OCI-LY3 (cell line): ENCODE results near the gene EIF2S1.

Source experiments
- H2AFZ ChIP-seq: fragments of 200-600, 300-600 bp; shearing (Covaris generic); 2 replicates; pipeline ENCODE4 v1.6.0; 2014; ENCODE audit warnings: antibody characterized with exemption, low read depth, low read length
- H3K27ac ChIP-seq: fragments of 200-600, 300-600 bp; sonication (generic); 2 replicates; pipeline ENCODE4 v1.5.1; 2014; ENCODE audit warnings: mild to moderate bottlenecking, low read length, moderate library complexity, mixed read lengths
- H3K27me3 ChIP-seq: fragments of 200-600, 300-600 bp; sonication (generic); 2 replicates; pipeline ENCODE4 v1.6.1; 2014; ENCODE audit warnings: low read depth, low read length, mixed read lengths
- H3K36me3 ChIP-seq: fragments of 200-600, 300-600 bp; sonication (generic); replicated peaks from 2 replicates; pipeline ENCODE3; 2014; ENCODE audit warnings: low read depth, low read length, mixed read lengths
- H3K4me1 ChIP-seq: fragments of 300-600, 200-600 bp; sonication (generic); 2 replicates; pipeline ENCODE4 v1.6.1; 2014; ENCODE audit warnings: low read length, mixed read lengths
- H3K4me2 ChIP-seq: fragments of 200-600, 300-600 bp; sonication (generic); 2 replicates; pipeline ENCODE4 v1.6.1; 2014; ENCODE audit warnings: low read length, mixed read lengths
- H3K4me3 ChIP-seq: fragments of 300-600, 200-600 bp; sonication (generic); 2 replicates; pipeline ENCODE4 v1.5.1; 2014; ENCODE audit warnings: antibody characterized with exemption, mild to moderate bottlenecking, low read length, moderate library complexity
- H3K79me2 ChIP-seq: fragments of 300-600, 200-600 bp; shearing (Covaris generic); 2 replicates; pipeline ENCODE4 v1.6.1; 2014; ENCODE audit warnings: mild to moderate bottlenecking, low read length, mixed read lengths
- H3K9ac ChIP-seq: fragments of 300-600, 200-600 bp; shearing (Covaris generic); 2 replicates; pipeline ENCODE4 v1.6.0; 2014; ENCODE audit warnings: mild to moderate bottlenecking, low read length, moderate library complexity
- H3K9me3 ChIP-seq: fragments of 200-600, 300-600 bp; shearing (Covaris generic); 2 replicates; pipeline ENCODE4 v1.6.1; 2014; ENCODE audit warnings: low read length, mixed read lengths; ENCODE audit not compliant: insufficient read depth
- H4K20me1 ChIP-seq: fragments of 200-600, 300-600 bp; sonication (generic); 2 replicates; pipeline ENCODE4 v1.6.1; 2016; ENCODE audit warnings: low read length, mixed read lengths; ENCODE audit not compliant: insufficient read depth
- CTCF ChIP-seq: fragments of 200-600, 300-600 bp; sonication (generic); IDR thresholded peaks from 2 replicates; pipeline ENCODE4 v1.5.1; 2014; ENCODE audit warnings: antibody characterized with exemption, low read length, low read depth
- EZH2phosphoT487 ChIP-seq: fragments of 200-600 bp; shearing (Covaris generic); IDR thresholded peaks from 2 replicates; pipeline ENCODE4 v1.6.1; 2018; ENCODE audit warnings: antibody characterized with exemption, mixed run types, low read depth

EIF2S1 gene

GRCh38 chr14:67416085-67416484, 56.0 kb downstream of the EIF2S1 start:
- peaks cover 13% of the 10 kb centered on the region for H3K27me3 ChIP-seq
- no peaks in the 10 kb centered on the region for H3K36me3 ChIP-seq
- H3K4me1 ChIP-seq, result peaks cover 16% of the 10 kb centered on the region
- H2AFZ ChIP-seq, result no peak overlapping the region
- no peak overlapping the region for H3K27ac ChIP-seq
- peak overlapping the region; percentile 63 for H3K4me2 ChIP-seq
- TF ChIP-seq CTCF (no peak), EZH2phosphoT487 (no peak)
- H3K9ac ChIP-seq, result no peak overlapping the region
- no peaks in the 10 kb centered on the region for H4K20me1 ChIP-seq
- peak overlapping the region; percentile 37; the same call in 1 of the 2 replicates for H3K4me3 ChIP-seq
- H3K79me2 ChIP-seq, result no peaks in the 10 kb centered on the region
- H3K9me3 ChIP-seq, result no peaks in the 10 kb centered on the region

DNA sequence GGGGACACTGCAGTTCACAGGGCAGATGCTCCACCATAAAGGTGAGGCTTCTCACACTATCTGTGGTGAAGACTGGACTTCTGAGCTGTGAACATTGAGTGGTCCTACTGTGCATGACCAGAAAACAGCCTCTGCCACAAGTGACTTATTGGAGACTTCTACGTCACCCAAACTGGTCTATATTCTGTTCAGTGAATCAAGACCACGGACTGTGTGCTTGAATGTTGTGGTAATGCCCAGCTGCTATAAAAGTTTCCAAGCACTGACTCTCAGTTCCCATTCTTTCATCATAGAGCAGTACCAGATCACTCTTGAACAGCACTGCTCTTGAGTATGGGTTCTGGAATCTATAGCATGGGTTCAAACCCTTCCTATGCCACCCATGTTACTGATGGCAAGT, 56.7 kb downstream of the EIF2S1 start:
- H3K79me2 ChIP-seq, result no peaks in the 10 kb centered on the region
- H3K4me3 ChIP-seq, result peak overlapping the region; percentile 37; the same call in 1 of the 2 replicates
- H3K9me3 ChIP-seq, result no peaks in the 10 kb centered on the region
- H3K27ac ChIP-seq, result no peak overlapping the region
- no peaks in the 10 kb centered on the region for H4K20me1 ChIP-seq
- H3K4me2 ChIP-seq, result peak overlapping the region; percentile 63
- H3K4me1 ChIP-seq, result peaks cover 16% of the 10 kb centered on the region
- H3K27me3 ChIP-seq, result peaks cover 13% of the 10 kb centered on the region
- no peak overlapping the region for H2AFZ ChIP-seq
- H3K36me3 ChIP-seq, result no peaks in the 10 kb centered on the region
- TF ChIP-seq EZH2phosphoT487 (no peak), CTCF (no peak)
- H3K9ac ChIP-seq, result no peak overlapping the region

- no peak for TF ChIP-seq EZH2phosphoT487
- TF ChIP-seq CTCF, result no peak
- Histone ChIP-seq H3K36me3 (no peaks in the 10 kb centered on the region), H2AFZ (no peak overlapping the region), H3K9ac (no peak overlapping the region), H3K4me1 (peaks cover 16% of the 10 kb centered on the region), H3K79me2 (no peaks in the 10 kb centered on the region), H4K20me1 (no peaks in the 10 kb centered on the region), H3K9me3 (no peaks in the 10 kb centered on the region), H3K4me2 (no peak overlapping the region), H3K4me3 (no peak overlapping the region), H3K27ac (no peak overlapping the region), H3K27me3 (peaks cover 13% of the 10 kb centered on the region)
These were observed 57.5 kb downstream of the EIF2S1 start for GRCh38 chr14:67417633-67418032.

GRCh38 chr14:67418401-67419191, 58.5 kb downstream of the EIF2S1 start:
- Histone ChIP-seq H3K36me3 (no peaks in the 10 kb centered on the region), H2AFZ (no peak overlapping the region), H3K27me3 (peaks cover 17% of the 10 kb centered on the region), H3K27ac (no peak overlapping the region), H3K4me3 (no peak overlapping the region), H3K4me1 (peaks cover 16% of the 10 kb centered on the region), H3K9me3 (no peaks in the 10 kb centered on the region), H3K9ac (no peak overlapping the region), H3K79me2 (no peaks in the 10 kb centered on the region), H4K20me1 (no peaks in the 10 kb centered on the region), H3K4me2 (no peak overlapping the region)
- TF ChIP-seq EZH2phosphoT487 (no peak), CTCF (no peak)
